Type B pancreatic cell (in vitro differentiated cells): ENCODE measurements around the gene SLC12A4. TPM values are rescaled to one million over a fixed set of nuclear protein-coding genes. Genes with fewer than 3 reads are reported as not detected.

Experiments used
- DNase-seq: peaks from one replicate; pipeline ENCODE4 v3.0.0; 2021; ENCODE audit warnings: mixed read lengths; ENCODE audit not compliant: unreplicated experiment; ENCODE audit errors: extremely low spot score
- H3K27ac Mint-ChIP-seq: 2 replicates; pipeline ENCODE4 v1.8.0; 2021; ENCODE audit warnings: mild to moderate bottlenecking, mixed read lengths
- H3K27me3 Mint-ChIP-seq: 2 replicates; pipeline ENCODE4 v1.8.0; 2021; ENCODE audit warnings: mixed read lengths
- H3K36me3 Mint-ChIP-seq: 2 replicates; pipeline ENCODE4 v1.8.0; 2021; ENCODE audit warnings: mixed read lengths
- H3K4me1 Mint-ChIP-seq: one replicate; pipeline ENCODE4 v1.8.0; 2021; ENCODE audit warnings: mixed read lengths; ENCODE audit not compliant: unreplicated experiment
- H3K4me3 Mint-ChIP-seq: 2 replicates; pipeline ENCODE4 v1.8.0; 2021; ENCODE audit warnings: mild to moderate bottlenecking, mixed read lengths
- H3K9me3 Mint-ChIP-seq: 2 replicates; pipeline ENCODE4 v1.8.0; 2021; ENCODE audit warnings: mixed read lengths
- CTCF ChIP-seq: fragments of 200-600 bp; sonication (generic); conservative IDR thresholded peaks from 2 replicates; pipeline ENCODE4 v1.5.0; 2021; ENCODE audit warnings: antibody characterized with exemption, mild to moderate bottlenecking
- total RNA-seq: library from RNA; stranded (reverse); gene quantifications from 2 replicates; pipeline ENCODE4 v1.2.1, GENCODE V29; 2021; ENCODE audit warnings: low replicate concordance

The SLC12A4 gene
- total RNA-seq, 1 donor from 2014 or later: 48.1 TPM

DNA sequence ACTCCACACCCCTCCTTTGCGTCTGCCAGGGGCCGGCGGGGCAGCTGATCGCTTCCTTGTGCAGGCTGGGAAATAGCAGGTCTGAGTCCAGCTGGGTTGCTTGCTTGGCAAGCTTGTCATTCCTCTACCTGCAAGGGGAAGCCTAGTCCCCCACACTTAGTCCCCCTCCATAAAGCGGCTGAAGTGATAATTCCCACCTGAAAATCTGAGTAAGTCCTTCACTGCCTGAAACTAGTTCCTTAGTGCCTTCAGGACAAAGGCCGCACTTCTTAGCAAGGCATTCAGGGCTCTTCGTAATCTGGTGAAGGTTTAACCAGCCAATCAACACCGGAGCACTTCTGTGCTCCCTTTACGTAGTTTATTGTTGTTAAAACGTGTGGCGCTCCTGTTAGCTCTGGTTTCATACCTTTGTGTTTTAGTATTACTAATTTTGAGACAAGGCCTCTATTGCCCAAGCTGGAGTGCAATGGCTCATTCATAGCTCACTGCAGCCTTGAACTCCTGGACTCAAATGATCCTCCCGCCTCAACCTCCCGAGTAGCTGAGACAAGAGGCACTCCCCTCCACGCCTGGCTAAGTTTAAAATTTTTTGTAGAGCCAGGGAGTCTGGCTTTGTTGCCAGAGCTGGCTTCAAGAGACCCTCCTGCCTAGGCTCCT, 74.6 kb downstream of the SLC12A4 start:
- DNase-seq: no peak
- H3K4me3 Mint-ChIP-seq: peak overlapping the region; percentile 97
- peaks cover 26% of the 10 kb centered on the region for H3K4me1 Mint-ChIP-seq
- no peaks in the 10 kb centered on the region for H3K27me3 Mint-ChIP-seq
- no peaks in the 10 kb centered on the region for H3K36me3 Mint-ChIP-seq
- H3K27ac Mint-ChIP-seq: peak overlapping the region; percentile 99
- no peak for TF ChIP-seq CTCF
- H3K9me3 Mint-ChIP-seq: no peaks in the 10 kb centered on the region

Other genes with a start within 250 kb of the SLC12A4 start
- gene GFOD2, start 249.3 kb downstream of the SLC12A4 start, total RNA-seq: 31.7 and 34.3 TPM in 2 replicates
- gene RANBP10, start 162.1 kb downstream of the SLC12A4 start, total RNA-seq: 27.3 and 27.5 TPM in 2 replicates
- 3.9 and 7.2 TPM in 2 replicates for gene TSNAXIP1, start 161.7 kb downstream of the SLC12A4 start, total RNA-seq
- 25.5 and 35.1 TPM in 2 replicates for gene THAP11, start 126.3 kb downstream of the SLC12A4 start, total RNA-seq
- 144 and 149 TPM in 2 replicates for gene NUTF2, start 121.7 kb downstream of the SLC12A4 start, total RNA-seq
- 67.6 and 74.2 TPM in 2 replicates for gene CENPT, start 120.9 kb downstream of the SLC12A4 start, total RNA-seq
- 77.5 and 81.1 TPM in 2 replicates for gene EDC4, start 95.6 kb downstream of the SLC12A4 start, total RNA-seq
- gene NRN1L, start 83.8 kb downstream of the SLC12A4 start, total RNA-seq: 0.80 and 1.1 TPM in 2 replicates
- 39.2 and 41.5 TPM in 2 replicates for gene PSKH1, start 75.4 kb downstream of the SLC12A4 start, total RNA-seq
- gene CTRL, start 36.8 kb downstream of the SLC12A4 start, total RNA-seq: 0.59 and 1.4 TPM in 2 replicates
- gene PSMB10, start 31.8 kb downstream of the SLC12A4 start, total RNA-seq: 51.9 and 68.8 TPM in 2 replicates
- gene LCAT, start 24.5 kb downstream of the SLC12A4 start, total RNA-seq: 20.2 and 26.1 TPM in 2 replicates
- gene DPEP3, start 11.9 kb upstream of the SLC12A4 start, total RNA-seq: not detected in 2 replicates
- not detected in 2 replicates for gene DPEP2, start 30.8 kb upstream of the SLC12A4 start, total RNA-seq
- not detected in 2 replicates for gene DPEP2NB, start 47.3 kb upstream of the SLC12A4 start, total RNA-seq
- 14.7 and 15.2 TPM in 2 replicates for gene DDX28, start 54.6 kb upstream of the SLC12A4 start, total RNA-seq
- gene DUS2, start 54.6 kb upstream of the SLC12A4 start, total RNA-seq: 21.7 and 24.1 TPM in 2 replicates
- 37.5 and 55.5 TPM in 2 replicates for gene NFATC3, start 116.7 kb upstream of the SLC12A4 start, total RNA-seq